HCT116 (cell line): ENCODE data around the gene SCFD2. TPM values are rescaled to one million over a fixed set of nuclear protein-coding genes. Genes with fewer than 3 reads are reported as not detected.

ENCODE experiments used
- ATAC-seq: fragments of 200-7000 bp; cut with Tn5 transposase; 2 replicates; pipeline ENCODE4 v1.9.1; 2020; ENCODE audit warnings: mild to moderate bottlenecking, moderate library complexity
- BruUV-seq: library from RNA; stranded (reverse); fragments of 400-500 nt; replicated peaks from 2 replicates; lab custom pipeline; 2021; lab: Mats Ljungman, UMichigan
- CTCF ChIA-PET: fragments of 300-600 bp; sonication (Branson Sonifier 250); formaldehyde crosslinking; loops from one replicate; lab custom pipeline; 2021; ENCODE audit warnings: antibody characterized with exemption; lab: Charles Lee
- POLR2A ChIA-PET: fragments of 300-600, 350-600 bp; sonication (Branson Sonifier 250); formaldehyde crosslinking; loops from one replicate; lab custom pipeline; 2021; ENCODE audit warnings: antibody characterized with exemption; lab: Charles Lee
- RAD21 ChIA-PET, 2 experiments: fragments of 300-600 bp; sonication (Branson Sonifier 250); formaldehyde crosslinking; loops; one replicate each; lab custom pipeline; 2023; ENCODE audit warnings: low total read pairs in 2 of 2; ENCODE audit not compliant: uncharacterized antibody in 2 of 2, unreplicated experiment in 2 of 2, low non-redundant PET in 1 of 2; lab: Charles Lee
- DNase-seq: peaks from one replicate; pipeline ENCODE4 v3.0.0-alpha.2; 2010; ENCODE audit warnings: low read depth, low spot score
- H2AFZ ChIP-seq: fragments of 200-600 bp; shearing (Covaris generic), sonication (generic); 2 replicates; pipeline ENCODE4 v1.6.1; 2017; ENCODE audit warnings: low read depth, mixed run types, mixed read lengths, antibody characterized with exemption, low read length; ENCODE audit not compliant: poor library complexity, severe bottlenecking
- H3K27ac ChIP-seq: 2 replicates; pipeline ENCODE4 v1.5.1; 2012; ENCODE audit warnings: low read depth, low read length
- H3K27me3 ChIP-seq: fragments of 200-600 bp; sonication (generic); 2 replicates; pipeline ENCODE4 v1.6.1; 2016; ENCODE audit warnings: mixed run types, low read length, mixed read lengths; ENCODE audit not compliant: insufficient read depth
- H3K36me3 ChIP-seq, 2 experiments: fragments of 200-500 bp in 1 of 2; fragments of 200-600 bp in 1 of 2; sonication (Bioruptor generic) in 1 of 2; sonication (generic) in 1 of 2; 2 replicates each; pipeline versions ENCODE4 v1.5.1 to v1.6.1; 2014 to 2016; ENCODE audit warnings: low read length in 2 of 2, inconsistent platforms in 1 of 2, mixed read lengths in 1 of 2, mixed run types in 1 of 2; ENCODE audit not compliant: insufficient read depth in 2 of 2, control insufficient read depth in 1 of 2
- H3K4me1 ChIP-seq, 2 experiments: fragments of 200-600 bp in 1 of 2; sonication (generic) in 1 of 2; 2 replicates each; pipeline versions ENCODE4 v1.5.1 to v1.6.1; 2012 to 2017; ENCODE audit warnings: low read length in 2 of 2, inconsistent platforms in 1 of 2, mild to moderate bottlenecking in 1 of 2, mixed read lengths in 1 of 2, mixed run types in 1 of 2, moderate library complexity in 1 of 2; ENCODE audit not compliant: insufficient read depth in 2 of 2, control insufficient read depth in 1 of 2
- H3K4me2 ChIP-seq: fragments of 200-600 bp; sonication (generic); 2 replicates; pipeline ENCODE4 v1.6.1; 2017; ENCODE audit warnings: mixed run types, low read length, mixed read lengths
- H3K4me3 ChIP-seq, 2 experiments: fragments of 200-600 bp in 1 of 2; sonication (generic) in 1 of 2; replicated peaks in 1 of 2; 2 replicates each; pipeline ENCODE4 v1.5.1; 2011 to 2016; ENCODE audit warnings: low read length in 2 of 2, control low read depth in 1 of 2, low read depth in 1 of 2, mild to moderate bottlenecking in 1 of 2, mixed read lengths in 1 of 2, mixed run types in 1 of 2
- H3K79me2 ChIP-seq: fragments of 200-600 bp; sonication (generic); 2 replicates; pipeline ENCODE4 v1.6.1; 2017; ENCODE audit warnings: mild to moderate bottlenecking, mixed run types, low read length, moderate library complexity, mixed read lengths; ENCODE audit not compliant: insufficient read depth
- H3K9ac ChIP-seq: fragments of 200-600 bp; sonication (generic); 2 replicates; pipeline ENCODE4 v1.6.1; 2016; ENCODE audit warnings: low read length, mixed read lengths
- H3K9me2 ChIP-seq: fragments of 200-600 bp; sonication (generic), shearing (Covaris generic); 2 replicates; pipeline ENCODE4 v1.6.1; 2017; ENCODE audit warnings: mixed run types, mild to moderate bottlenecking, moderate library complexity; ENCODE audit not compliant: insufficient read depth
- H3K9me3 ChIP-seq, 2 experiments: fragments of 200-500 bp in 1 of 2; fragments of 200-600 bp in 1 of 2; sonication (Bioruptor generic) in 1 of 2; sonication (generic) in 1 of 2; 2 replicates each; pipeline ENCODE4 v1.6.1; 2014 to 2017; ENCODE audit warnings: low read length in 2 of 2, mixed read lengths in 2 of 2, inconsistent platforms in 1 of 2, low read depth in 1 of 2, mild to moderate bottlenecking in 1 of 2, mixed run types in 1 of 2, moderate library complexity in 1 of 2; ENCODE audit not compliant: control insufficient read depth in 1 of 2, insufficient read depth in 1 of 2
- H4K20me1 ChIP-seq: fragments of 200-600 bp; sonication (generic), shearing (Covaris generic); 2 replicates; pipeline ENCODE4 v1.6.1; 2017; ENCODE audit warnings: mixed run types, mild to moderate bottlenecking, moderate library complexity; ENCODE audit not compliant: insufficient read depth
- ATF3 ChIP-seq: IDR thresholded peaks from 2 replicates; pipeline ENCODE4 v1.6.1; 2012
- CBX3 ChIP-seq: IDR thresholded peaks from 2 replicates; pipeline ENCODE4 v1.6.1; 2012; ENCODE audit warnings: low read depth
- CEBPB ChIP-seq: IDR thresholded peaks from 2 replicates; pipeline ENCODE4 v1.6.1; 2012; ENCODE audit warnings: low read depth
- EZH2 ChIP-seq: fragments of 200-600 bp; sonication (generic); IDR thresholded peaks from 2 replicates; pipeline ENCODE4 v1.6.1; 2017; ENCODE audit warnings: antibody characterized with exemption, mixed run types
- EZH2phosphoT487 ChIP-seq: fragments of 200-600 bp; IDR thresholded peaks from 2 replicates; pipeline ENCODE4 v1.6.1; 2018; ENCODE audit warnings: antibody characterized with exemption, borderline replicate concordance
- MAX ChIP-seq: IDR thresholded peaks from 2 replicates; pipeline ENCODE4 v1.6.1; 2012
- POLR2A ChIP-seq: IDR thresholded peaks from 2 replicates; pipeline ENCODE4 v1.7.0; 2011; ENCODE audit warnings: borderline replicate concordance; ENCODE audit not compliant: insufficient read depth, insufficient read length; ENCODE audit errors: extremely low read depth
- RAD21 ChIP-seq: IDR thresholded peaks from 2 replicates; pipeline ENCODE4 v1.6.1; 2012; ENCODE audit warnings: low read depth, mild to moderate bottlenecking
- REST ChIP-seq: IDR thresholded peaks from 2 replicates; pipeline ENCODE4 v1.6.1; 2012; ENCODE audit warnings: low read depth
- ZFX ChIP-seq: fragments of 450-650 bp; IDR thresholded peaks from 2 replicates; pipeline ENCODE4 v1.6.1; 2017
- ZNF274 ChIP-seq: fragments of 200-500 bp; sonication (Bioruptor generic); IDR thresholded peaks from 2 replicates; pipeline ENCODE4 v1.6.1; 2014; ENCODE audit warnings: mild to moderate bottlenecking, low read depth, low read length, inconsistent platforms
- intact Hi-C: fragments of 100-400 bp; cut with micrococcal nuclease; formaldehyde crosslinking; loops from 2 replicates; pipeline ENCODE4 v1.10.0; 2022
- total RNA-seq: library from RNA; stranded (reverse); gene quantifications from one replicate; pipeline ENCODE4 v1.2.1, GENCODE V29; 2021; ENCODE audit not compliant: unreplicated experiment
- TF ChIP-seq, protein P1 (sequence below): IDR thresholded peaks from 2 replicates; pipeline ENCODE4 v1.6.1; 2011; ENCODE audit warnings: mild to moderate bottlenecking, low read length, moderate library complexity; ENCODE audit not compliant: insufficient replicate concordance; ENCODE audit errors: extremely low read depth

Gene SCFD2
- total RNA-seq, 1 experiment from 2014 or later: 13.6 TPM

DNA sequence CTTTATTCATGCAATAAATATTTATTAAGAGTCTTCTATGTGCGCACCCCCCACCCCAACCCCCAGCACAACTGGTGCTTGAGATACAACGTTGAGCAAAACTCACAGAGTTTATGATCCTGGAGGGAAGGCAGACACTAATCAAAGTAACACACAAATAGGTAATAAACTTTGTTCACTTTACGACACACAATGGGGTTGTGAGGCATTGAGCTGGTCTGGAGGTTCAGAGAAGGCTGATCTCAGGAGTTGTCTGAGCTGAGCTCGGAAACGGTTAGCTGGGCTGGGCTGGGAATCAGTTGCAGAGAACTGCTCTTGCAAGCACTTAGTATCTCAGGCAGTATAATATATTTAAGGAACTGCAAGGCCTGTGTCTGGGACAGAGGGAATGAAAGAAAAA is 238.5 kb downstream of the SCFD2 start:
- Histone ChIP-seq H3K27ac (no peak overlapping the region), H3K9ac (no peak overlapping the region), H3K9me3 (no peaks in the 10 kb centered on the region), H3K4me1 (no peaks in the 10 kb centered on the region), H3K79me2 (no peaks in the 10 kb centered on the region), H3K4me2 (no peak overlapping the region), H3K36me3 (no peaks in the 10 kb centered on the region), H2AFZ (no peak overlapping the region), H4K20me1 (no peaks in the 10 kb centered on the region), H3K4me3 (no peak overlapping the region), H3K9me2 (no peaks in the 10 kb centered on the region), H3K27me3 (no peaks in the 10 kb centered on the region)
- no peak for DNase-seq
- intact Hi-C loops: no loop called here
- no TSS peak for BruUV-seq
- TF ChIP-seq CEBPB: no peak
- TF ChIP-seq ATF3: no peak
- no peak for TF ChIP-seq POLR2A
- TF ChIP-seq EZH2phosphoT487: no peak
- TF ChIP-seq ZFX: no peak
- no peak for TF ChIP-seq ZNF274
- no peak for TF ChIP-seq MAX
- TF ChIP-seq, protein P1, sequence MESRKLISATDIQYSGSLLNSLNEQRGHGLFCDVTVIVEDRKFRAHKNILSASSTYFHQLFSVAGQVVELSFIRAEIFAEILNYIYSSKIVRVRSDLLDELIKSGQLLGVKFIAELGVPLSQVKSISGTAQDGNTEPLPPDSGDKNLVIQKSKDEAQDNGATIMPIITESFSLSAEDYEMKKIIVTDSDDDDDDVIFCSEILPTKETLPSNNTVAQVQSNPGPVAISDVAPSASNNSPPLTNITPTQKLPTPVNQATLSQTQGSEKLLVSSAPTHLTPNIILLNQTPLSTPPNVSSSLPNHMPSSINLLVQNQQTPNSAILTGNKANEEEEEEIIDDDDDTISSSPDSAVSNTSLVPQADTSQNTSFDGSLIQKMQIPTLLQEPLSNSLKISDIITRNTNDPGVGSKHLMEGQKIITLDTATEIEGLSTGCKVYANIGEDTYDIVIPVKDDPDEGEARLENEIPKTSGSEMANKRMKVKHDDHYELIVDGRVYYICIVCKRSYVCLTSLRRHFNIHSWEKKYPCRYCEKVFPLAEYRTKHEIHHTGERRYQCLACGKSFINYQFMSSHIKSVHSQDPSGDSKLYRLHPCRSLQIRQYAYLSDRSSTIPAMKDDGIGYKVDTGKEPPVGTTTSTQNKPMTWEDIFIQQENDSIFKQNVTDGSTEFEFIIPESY: no peak
- no peak for TF ChIP-seq REST
- TF ChIP-seq EZH2: no peak
- no peak for TF ChIP-seq RAD21
- TF ChIP-seq CBX3: no peak
- RAD21 ChIA-PET: no interaction called here
- POLR2A ChIA-PET: no interaction called here
- CTCF ChIA-PET: no interaction called here
- ATAC-seq: no peak
